OCI-LY7 (cell line): Measurements from ENCODE around the gene ADCY1. TPM values are rescaled to one million over a fixed set of nuclear protein-coding genes. Genes with fewer than 3 reads are reported as not detected.

Experiments
- BruUV-seq: library from RNA; stranded (reverse); fragments of 400-500 nt; replicated peaks from 2 replicates; lab custom pipeline; 2021; lab: Mats Ljungman, UMichigan
- CTCF ChIA-PET: fragments of 300-600 bp; sonication (Branson Sonifier 250); formaldehyde crosslinking; loops from one replicate; lab custom pipeline; 2022; ENCODE audit warnings: antibody characterized with exemption; ENCODE audit not compliant: unreplicated experiment; lab: Charles Lee
- POLR2A ChIA-PET: fragments of 300-600 bp; sonication (Branson Sonifier 250); formaldehyde crosslinking; loops from one replicate; lab custom pipeline; 2022; ENCODE audit warnings: antibody characterized with exemption; lab: Charles Lee
- DNase-seq: peaks from one replicate; pipeline ENCODE4 v3.0.0-alpha.2; 2015; ENCODE audit warnings: low spot score
- H2AFZ ChIP-seq: fragments of 200-600 bp; sonication (generic), shearing (Covaris generic); 2 replicates; pipeline ENCODE4 v1.6.1; 2014; ENCODE audit warnings: mild to moderate bottlenecking, antibody characterized with exemption, low read length, moderate library complexity
- H3K27ac ChIP-seq: fragments of 200-600 bp; sonication (generic); 2 replicates; pipeline ENCODE4 v1.5.1; 2014; ENCODE audit warnings: mixed run types, low read depth, mild to moderate bottlenecking, moderate library complexity, low read length, inconsistent platforms; ENCODE audit not compliant: poor library complexity, severe bottlenecking
- H3K36me3 ChIP-seq: fragments of 200-600 bp; sonication (generic); 2 replicates; pipeline ENCODE4 v1.6.1; 2014; ENCODE audit warnings: mild to moderate bottlenecking, antibody characterized with exemption, low read length, moderate library complexity, mixed read lengths; ENCODE audit not compliant: insufficient read depth
- H3K4me1 ChIP-seq: fragments of 200-600 bp; sonication (generic); 2 replicates; pipeline ENCODE4 v1.5.1; 2014; ENCODE audit warnings: mild to moderate bottlenecking, low read length; ENCODE audit not compliant: insufficient read depth, poor library complexity, severe bottlenecking
- H3K4me2 ChIP-seq: fragments of 200-600 bp; sonication (generic); 2 replicates; pipeline ENCODE4 v1.6.1; 2014; ENCODE audit warnings: mild to moderate bottlenecking, low read length
- H3K4me3 ChIP-seq: fragments of 200-600 bp; sonication (generic); 2 replicates; pipeline ENCODE4 v1.5.1; 2014; ENCODE audit warnings: mild to moderate bottlenecking, low read depth, low read length; ENCODE audit not compliant: poor library complexity, severe bottlenecking
- H3K79me2 ChIP-seq: fragments of 200-600 bp; sonication (generic); 2 replicates; pipeline ENCODE4 v1.6.1; 2016; ENCODE audit warnings: low read depth, mild to moderate bottlenecking, low read length, moderate library complexity, mixed read lengths; ENCODE audit not compliant: insufficient read depth
- H3K9me2 ChIP-seq: fragments of 200-600 bp; sonication (generic); 2 replicates; pipeline ENCODE4 v1.6.1; 2016; ENCODE audit warnings: mild to moderate bottlenecking, low read length, mixed read lengths; ENCODE audit not compliant: insufficient read depth
- H3K9me3 ChIP-seq: fragments of 200-600 bp; sonication (generic); 2 replicates; pipeline ENCODE4 v1.6.1; 2014; ENCODE audit warnings: mild to moderate bottlenecking, mixed run types, low read length, mixed read lengths
- H4K20me1 ChIP-seq: fragments of 200-600 bp; sonication (generic); 2 replicates; pipeline ENCODE4 v1.6.1; 2014; ENCODE audit warnings: mild to moderate bottlenecking, antibody characterized with exemption, low read length, moderate library complexity, mixed read lengths; ENCODE audit not compliant: insufficient read depth
- CTCF ChIP-seq: fragments of 200-600 bp; sonication (generic); conservative IDR thresholded peaks from 2 replicates; pipeline ENCODE4 v1.5.1; 2014; ENCODE audit warnings: mild to moderate bottlenecking, antibody characterized with exemption, low read length, moderate library complexity, mixed read lengths
- EZH2phosphoT487 ChIP-seq: fragments of 200-600 bp; sonication (generic); IDR thresholded peaks from 2 replicates; pipeline ENCODE4 v1.6.1; 2018; ENCODE audit warnings: low read depth, borderline replicate concordance, mild to moderate bottlenecking, mixed run types, antibody characterized with exemption, low read length, moderate library complexity, mixed read lengths
- intact Hi-C: fragments of 100-400 bp; cut with micrococcal nuclease; formaldehyde crosslinking; loops from one replicate; pipeline ENCODE4 v1.10.0; 2022; ENCODE audit not compliant: unreplicated experiment
- total RNA-seq, 2 experiments: library from RNA; depleted of rRNA in 1 of 2; stranded (reverse); fragments of >200 nt in 1 of 2; shearing (Covaris generic) in 1 of 2; gene quantifications; 2 replicates each; pipeline ENCODE4 v1.2.3, GENCODE V29; 2014 to 2022

ADCY1 gene
- total RNA-seq, 2 experiments from 2014 or later: 0.13 TPM; not detected in 1

GRCh38 chr7:45568536-45569289, 5.5 kb upstream of the ADCY1 start:
- CTCF ChIA-PET: no interaction called here
- TF ChIP-seq CTCF (no peak), EZH2phosphoT487 (no peak)
- intact Hi-C loops: no loop called here
- Histone ChIP-seq H2AFZ (no peak overlapping the region), H3K4me2 (no peak overlapping the region), H3K36me3 (no peaks in the 10 kb centered on the region), H3K79me2 (no peaks in the 10 kb centered on the region), H3K9me2 (no peaks in the 10 kb centered on the region), H3K9me3 (no peaks in the 10 kb centered on the region), H3K4me3 (no peak overlapping the region), H4K20me1 (no peaks in the 10 kb centered on the region), H3K4me1 (no peaks in the 10 kb centered on the region), H3K27ac (no peak overlapping the region)
- BruUV-seq: no TSS peak
- DNase-seq: no peak
- POLR2A ChIA-PET: no interaction called here

GRCh38 chr7:45569290-45569685, 4.9 kb upstream of the ADCY1 start:
- no peaks in the 10 kb centered on the region for H3K79me2 ChIP-seq
- H3K36me3 ChIP-seq: no peaks in the 10 kb centered on the region
- no peak overlapping the region for H2AFZ ChIP-seq
- no peak overlapping the region for H3K4me2 ChIP-seq
- no peaks in the 10 kb centered on the region for H3K9me2 ChIP-seq
- intact Hi-C loops: no loop called here
- H4K20me1 ChIP-seq: no peaks in the 10 kb centered on the region
- H3K9me3 ChIP-seq: no peaks in the 10 kb centered on the region
- H3K4me3 ChIP-seq: no peak overlapping the region
- BruUV-seq: no TSS peak
- DNase-seq: no peak
- H3K4me1 ChIP-seq: no peaks in the 10 kb centered on the region
- TF ChIP-seq EZH2phosphoT487: no peak
- no peak for TF ChIP-seq CTCF
- H3K27ac ChIP-seq: no peak overlapping the region
- ChIA-PET POLR2A (no interaction called here), CTCF (no interaction called here)

DNA sequence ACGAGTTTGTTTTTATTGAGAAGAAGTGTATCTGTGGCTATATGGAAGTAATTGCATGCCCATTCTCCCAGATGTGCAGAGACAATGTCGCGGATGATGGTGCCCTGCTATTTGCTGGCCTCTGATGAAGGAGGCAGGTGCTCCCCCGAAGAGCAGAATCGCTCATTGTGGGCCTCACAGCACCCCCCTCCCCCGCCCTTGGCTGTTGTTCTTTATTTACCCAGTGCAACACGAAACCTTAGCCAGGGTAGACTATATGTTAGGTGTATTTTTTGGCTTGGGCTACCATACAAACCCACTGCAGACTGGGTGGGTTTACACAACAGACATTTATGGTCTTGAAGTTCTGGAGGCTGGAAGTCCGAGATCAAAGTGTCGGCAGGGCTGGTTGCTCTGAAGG, 3.4 kb upstream of the ADCY1 start:
- POLR2A ChIA-PET: no interaction called here
- BruUV-seq: no TSS peak
- intact Hi-C loops: no loop called here

More for the DNA sequence above, 3.4 kb upstream of the ADCY1 start:
- Histone ChIP-seq H2AFZ (no peak overlapping the region), H3K4me2 (no peak overlapping the region), H3K9me3 (no peaks in the 10 kb centered on the region), H3K36me3 (no peaks in the 10 kb centered on the region), H3K27ac (no peak overlapping the region), H4K20me1 (no peaks in the 10 kb centered on the region), H3K9me2 (no peaks in the 10 kb centered on the region), H3K79me2 (no peaks in the 10 kb centered on the region), H3K4me1 (no peaks in the 10 kb centered on the region), H3K4me3 (no peak overlapping the region)
- CTCF ChIA-PET: no interaction called here
- TF ChIP-seq EZH2phosphoT487 (no peak), CTCF (no peak)
- no peak for DNase-seq
